Fibroblast of pulmonary artery (primary cell): ENCODE results near the gene RABGGTA.
A peak's percentile ranks its signal among the peaks of the same experiment; 100 is the strongest.

Source experiments
- DNase-seq: peaks from one replicate; pipeline ENCODE4 v3.0.0-alpha.2; 2010; ENCODE audit warnings: low read depth
- H3K4me3 ChIP-seq: replicated peaks from 2 replicates; pipeline ENCODE4 v1.5.1; 2011; ENCODE audit warnings: low read depth, mild to moderate bottlenecking, control low read depth, low read length, moderate library complexity
- TF ChIP-seq, protein P1 (sequence below): IDR thresholded peaks from 2 replicates; pipeline ENCODE4 v1.5.1; 2011; ENCODE audit warnings: mild to moderate bottlenecking, control low read depth, low read length, inconsistent platforms; ENCODE audit errors: missing control alignments

RABGGTA gene

GRCh38 chr14:24277071-24277470 lies 5.7 kb upstream of the RABGGTA start:
- H3K4me3 ChIP-seq: no peak overlapping the region
- TF ChIP-seq, protein P1, sequence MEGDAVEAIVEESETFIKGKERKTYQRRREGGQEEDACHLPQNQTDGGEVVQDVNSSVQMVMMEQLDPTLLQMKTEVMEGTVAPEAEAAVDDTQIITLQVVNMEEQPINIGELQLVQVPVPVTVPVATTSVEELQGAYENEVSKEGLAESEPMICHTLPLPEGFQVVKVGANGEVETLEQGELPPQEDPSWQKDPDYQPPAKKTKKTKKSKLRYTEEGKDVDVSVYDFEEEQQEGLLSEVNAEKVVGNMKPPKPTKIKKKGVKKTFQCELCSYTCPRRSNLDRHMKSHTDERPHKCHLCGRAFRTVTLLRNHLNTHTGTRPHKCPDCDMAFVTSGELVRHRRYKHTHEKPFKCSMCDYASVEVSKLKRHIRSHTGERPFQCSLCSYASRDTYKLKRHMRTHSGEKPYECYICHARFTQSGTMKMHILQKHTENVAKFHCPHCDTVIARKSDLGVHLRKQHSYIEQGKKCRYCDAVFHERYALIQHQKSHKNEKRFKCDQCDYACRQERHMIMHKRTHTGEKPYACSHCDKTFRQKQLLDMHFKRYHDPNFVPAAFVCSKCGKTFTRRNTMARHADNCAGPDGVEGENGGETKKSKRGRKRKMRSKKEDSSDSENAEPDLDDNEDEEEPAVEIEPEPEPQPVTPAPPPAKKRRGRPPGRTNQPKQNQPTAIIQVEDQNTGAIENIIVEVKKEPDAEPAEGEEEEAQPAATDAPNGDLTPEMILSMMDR: no peak
- no peak for DNase-seq

DNA sequence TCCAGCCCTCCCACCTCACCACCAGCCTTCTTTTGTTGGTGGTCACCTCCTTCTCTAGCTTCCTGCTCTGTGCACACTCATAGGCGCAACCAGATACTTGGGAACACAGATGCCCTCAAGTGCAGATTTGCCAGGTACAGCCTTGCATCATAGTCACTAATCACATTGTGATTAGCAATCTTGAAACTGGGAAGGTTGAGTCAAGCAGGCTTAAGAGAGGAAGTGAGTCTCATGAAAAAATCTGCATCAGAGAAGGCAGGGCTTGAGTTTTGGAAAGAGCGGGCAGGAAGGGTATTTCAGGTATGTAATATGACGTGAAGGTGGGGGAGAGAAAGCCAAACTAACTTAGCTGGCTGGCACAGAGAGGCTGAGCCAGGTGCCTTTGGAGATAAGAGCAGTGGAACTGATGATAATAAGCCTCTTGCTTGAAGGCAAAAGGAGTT lies 2.7 kb upstream of the RABGGTA start:
- H3K4me3 ChIP-seq: no peak overlapping the region
- TF ChIP-seq, protein P1: no peak
- no peak for DNase-seq

DNA sequence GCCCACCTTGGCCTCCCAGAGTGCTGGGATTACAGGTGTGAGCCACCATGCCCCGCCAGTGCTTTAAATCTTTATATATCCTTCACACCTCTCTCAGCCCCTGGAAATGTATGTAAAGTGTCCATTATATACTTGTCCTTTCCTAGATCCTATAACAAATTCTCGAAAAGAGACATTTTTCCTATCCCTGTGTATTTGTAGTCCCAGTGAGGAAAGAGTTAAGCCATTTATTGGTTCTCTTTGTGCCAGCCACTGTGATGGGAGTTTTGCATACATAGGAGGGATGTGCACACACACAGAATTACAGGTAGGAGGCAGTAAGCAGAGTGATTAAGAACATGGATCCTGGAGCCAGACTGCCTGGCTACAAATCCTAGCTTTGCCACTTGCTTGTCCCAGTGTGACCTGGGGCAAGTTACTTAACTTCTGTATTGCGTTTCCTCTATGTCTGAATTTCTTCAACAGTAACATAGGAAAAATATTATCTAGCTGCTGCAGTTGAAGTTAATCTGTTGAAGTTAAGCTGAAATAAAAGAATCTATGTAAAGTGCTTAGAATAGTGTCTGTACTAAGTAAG lies 2.1 kb upstream of the RABGGTA start:
- no peak for DNase-seq
- TF ChIP-seq, protein P1: peak; percentile 17
- no peak overlapping the region for H3K4me3 ChIP-seq

DNA sequence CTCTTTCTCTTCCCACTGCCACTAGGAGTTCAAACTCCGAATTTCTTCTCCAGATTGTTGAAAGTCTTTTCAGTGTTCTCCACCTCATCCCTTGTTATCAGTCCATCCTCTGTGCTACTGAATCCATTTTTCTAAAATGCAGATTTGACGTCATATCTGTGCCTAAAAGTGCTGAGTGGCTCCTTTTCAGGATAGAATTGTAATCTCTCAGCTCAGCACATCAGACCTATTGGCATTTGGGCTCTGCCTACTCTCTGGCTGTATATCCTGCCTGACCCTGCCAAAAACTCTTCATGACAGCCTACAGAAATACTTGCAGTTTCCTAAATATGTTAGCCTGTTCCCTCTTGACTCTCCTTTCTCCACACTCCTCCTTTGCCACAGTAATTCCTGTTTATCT lies 1.1 kb upstream of the RABGGTA start:
- no peak overlapping the region for H3K4me3 ChIP-seq
- DNase-seq: no peak
- TF ChIP-seq, protein P1: no peak

DNA sequence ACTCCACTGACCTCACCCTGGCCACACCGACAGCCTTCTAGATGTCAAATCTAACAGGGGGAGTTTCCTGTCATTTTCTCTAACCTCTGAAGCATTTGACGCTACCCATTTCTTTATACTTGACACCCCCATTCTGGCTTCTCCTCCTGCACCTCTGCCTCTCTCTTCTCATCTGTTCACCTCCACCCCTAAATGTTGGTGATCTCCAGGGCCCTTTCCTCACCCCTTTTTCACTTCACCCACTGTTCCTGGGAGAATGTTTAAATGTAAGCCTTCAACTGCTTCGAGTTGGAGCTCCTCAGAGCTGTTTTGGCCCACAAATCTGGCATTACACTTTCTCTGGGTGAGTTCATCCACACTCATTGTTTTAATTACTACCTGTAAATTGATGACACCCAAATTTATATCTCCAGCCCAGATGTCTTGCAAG lies 452 bp upstream of the RABGGTA start:
- no peak for DNase-seq
- peak overlapping the region; percentile 78 for H3K4me3 ChIP-seq
- TF ChIP-seq, protein P1: no peak

- no peak for DNase-seq
- H3K4me3 ChIP-seq: peak overlapping the region; percentile 78
- TF ChIP-seq, protein P1: no peak
These were observed 762 bp downstream of the RABGGTA start for GRCh38 chr14:24270537-24271133.
